ENCODE measurements around the gene RBCK1.
"Not testable (repeated sequence)": the region's sequence is repeated elsewhere in the genome, so short reads cannot be mapped to it uniquely, and the experiment has no call there.

RBCK1 gene

DNA sequence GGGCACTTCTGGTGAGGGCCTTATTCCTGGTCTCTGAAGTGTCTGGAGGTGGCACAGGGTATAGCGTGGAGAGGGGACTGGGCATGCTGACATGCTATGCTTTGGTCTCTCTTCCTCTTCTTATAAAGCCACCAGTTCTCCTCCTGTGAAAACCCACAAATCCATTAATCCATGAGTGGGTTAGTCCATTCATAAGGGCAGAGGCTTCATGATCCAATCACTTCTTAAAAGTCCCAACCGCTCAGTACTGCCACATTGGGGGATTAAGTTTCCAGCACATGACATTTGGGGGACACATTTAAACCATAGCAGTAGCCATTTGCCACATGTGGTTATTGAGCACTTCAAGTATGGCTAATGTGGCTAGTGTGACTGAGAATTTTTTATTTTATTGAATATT is 31.3 kb upstream of the RBCK1 start:
- no peak for DNase-seq

- not testable (repeated sequence) for DNase-seq
Observed at GRCh38 chr20:377578-377977, 30.5 kb upstream of the RBCK1 start.

GRCh38 chr20:378961-379336 is 29.1 kb upstream of the RBCK1 start:
- DNase-seq, result no peak

DNA sequence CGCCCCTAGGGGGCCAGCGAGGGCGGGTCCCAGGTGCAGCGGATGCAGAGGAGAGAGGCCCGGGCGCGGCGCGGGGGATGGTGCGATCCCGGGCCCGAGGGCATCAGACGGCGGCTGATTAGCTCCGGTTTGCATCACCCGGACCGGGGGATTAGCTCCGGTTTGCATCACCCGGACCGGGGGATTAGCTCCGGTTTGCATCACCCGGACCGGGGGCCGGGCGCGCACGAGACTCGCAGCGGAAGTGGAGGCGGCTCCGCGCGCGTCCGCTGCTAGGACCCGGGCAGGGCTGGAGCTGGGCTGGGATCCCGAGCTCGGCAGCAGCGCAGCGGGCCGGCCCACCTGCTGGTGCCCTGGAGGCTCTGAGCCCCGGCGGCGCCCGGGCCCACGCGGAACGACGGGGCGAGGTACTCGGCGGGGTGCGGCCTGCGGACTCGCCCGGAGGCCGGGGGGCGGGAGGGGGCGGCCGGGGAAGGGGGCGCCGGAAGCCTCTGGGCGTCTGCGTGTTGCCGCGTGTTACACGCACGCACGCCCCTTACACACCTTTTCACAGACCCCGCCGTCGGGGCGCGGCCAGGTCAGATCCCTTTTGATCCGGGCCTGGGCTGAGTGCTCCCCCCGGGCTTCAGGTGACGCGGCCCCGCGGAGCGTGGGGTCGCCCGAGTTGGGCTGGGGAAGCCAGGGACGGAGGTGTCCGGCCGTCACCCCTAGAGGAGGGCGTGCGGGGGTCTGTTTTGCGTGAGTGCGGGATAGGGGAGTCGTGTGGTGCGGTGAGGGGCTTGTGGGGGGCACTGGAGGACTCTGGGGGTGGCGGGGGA is 27.1 kb upstream of the RBCK1 start:
- DNase-seq, result peak; percentile 41

DNA sequence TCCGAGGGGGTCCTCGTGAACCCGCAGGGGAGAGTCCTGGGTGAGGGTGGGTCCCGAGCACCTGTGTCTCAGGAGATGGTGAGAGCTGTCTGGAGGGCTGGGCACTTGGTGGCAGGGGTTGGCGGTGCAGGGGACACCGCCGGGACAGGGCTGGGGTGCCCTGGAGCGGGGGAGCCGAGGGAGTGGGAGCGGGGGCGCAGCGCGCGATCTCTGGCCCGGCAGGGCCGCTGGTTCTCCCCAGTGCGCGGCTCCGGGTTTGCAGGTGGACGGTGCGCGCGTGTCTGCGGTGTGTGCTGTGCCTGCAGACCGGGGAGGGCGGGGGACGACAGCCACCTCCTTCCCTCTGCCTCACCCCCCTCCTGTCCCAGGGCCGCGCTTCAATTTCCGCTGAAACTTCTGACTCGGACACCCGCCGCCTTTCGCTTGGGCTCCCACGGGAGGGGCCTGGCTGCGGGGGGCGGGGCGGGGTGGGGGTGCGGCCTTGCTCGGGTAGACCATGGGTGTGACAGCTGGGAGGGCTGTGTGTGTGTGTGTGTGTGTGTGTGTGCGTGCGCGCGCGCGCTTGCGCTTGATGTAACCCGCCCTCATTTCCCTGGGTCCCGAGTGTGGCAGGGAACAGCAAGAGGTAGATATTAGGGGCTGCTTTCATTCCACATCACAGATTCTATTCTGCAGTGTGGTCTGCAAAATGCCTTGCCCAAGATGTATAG is 26.4 kb upstream of the RBCK1 start:
- DNase-seq, result peak; percentile 80

GRCh38 chr20:382291-383115 is 25.6 kb upstream of the RBCK1 start:
- no peak for DNase-seq

DNA sequence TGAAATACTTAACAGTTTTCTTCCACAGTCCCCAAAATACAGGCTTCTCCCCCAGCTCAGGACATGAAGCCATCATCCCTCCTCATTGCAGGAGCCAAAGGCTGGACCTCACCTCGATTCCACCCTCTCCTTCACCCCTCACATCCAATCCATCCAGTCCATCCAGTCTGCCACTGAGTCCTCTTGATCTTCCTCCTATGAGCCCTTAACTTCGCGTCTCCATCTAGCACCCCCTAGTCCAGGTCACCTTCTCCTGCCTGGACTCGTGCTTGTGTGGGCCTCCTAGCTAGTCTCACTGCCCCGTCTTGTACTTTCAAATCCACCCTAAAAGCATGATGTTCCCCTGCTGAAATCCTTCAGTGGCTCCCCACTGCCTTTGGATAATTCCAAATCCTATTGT is 24.2 kb upstream of the RBCK1 start:
- DNase-seq, result no peak

DNA sequence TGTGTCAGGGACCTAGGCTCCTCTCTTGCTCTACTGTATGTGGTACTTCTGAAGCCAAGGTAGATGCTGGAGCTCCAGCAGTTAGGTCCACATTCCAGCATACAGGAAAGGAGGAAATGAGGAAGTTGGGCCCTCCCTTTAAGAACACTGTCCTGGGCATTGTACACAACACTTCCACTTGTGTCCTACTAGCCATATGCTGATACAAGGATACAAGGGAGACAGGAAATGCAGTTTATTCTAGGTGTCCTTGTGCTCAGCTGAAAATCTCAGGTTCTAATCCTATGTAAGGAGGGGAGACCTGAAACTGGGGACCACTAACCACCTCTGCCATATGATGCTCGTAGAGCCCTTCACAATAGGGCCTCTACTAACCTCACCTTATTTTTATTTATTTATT is 23.4 kb upstream of the RBCK1 start:
- DNase-seq, result no peak

DNA sequence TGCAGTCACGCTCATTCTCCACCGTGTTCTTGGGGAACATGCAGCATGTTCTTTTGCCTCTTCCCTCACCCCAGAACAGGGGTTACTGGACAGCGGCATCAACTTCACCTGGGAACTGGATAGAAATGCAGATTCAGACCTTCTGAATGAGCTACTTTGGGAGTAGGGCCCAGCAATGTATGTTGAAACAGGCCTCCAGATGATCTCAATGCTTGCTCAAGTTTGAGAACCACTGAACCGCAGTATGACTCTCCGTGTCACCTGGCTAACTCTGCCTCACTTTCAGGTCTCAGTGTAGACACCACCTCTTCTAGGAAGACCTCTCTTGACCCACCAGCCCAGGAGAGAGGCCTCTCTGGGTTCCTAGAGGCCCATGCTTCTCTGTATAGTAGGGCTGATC is 22.7 kb upstream of the RBCK1 start:
- no peak for DNase-seq

DNA sequence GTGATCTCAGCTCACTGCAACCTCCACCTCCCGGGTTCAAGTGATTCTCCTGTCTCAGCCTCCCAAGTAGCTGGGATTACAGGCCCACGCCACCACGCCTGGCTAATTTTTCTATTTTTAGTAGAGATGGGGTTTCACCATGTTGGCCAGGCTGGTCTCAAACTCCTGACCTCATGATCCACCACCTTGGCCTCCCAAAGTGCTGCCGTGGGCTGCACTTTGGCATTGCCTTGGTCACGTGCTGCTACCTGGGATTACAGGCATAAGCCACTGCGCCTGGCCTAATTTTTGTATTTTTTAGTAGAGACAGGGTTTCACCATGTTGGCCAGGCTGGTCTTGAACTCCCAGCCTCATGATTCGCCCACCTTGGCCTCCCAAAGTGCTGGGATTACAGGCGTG is 21.5 kb upstream of the RBCK1 start:
- DNase-seq, result not testable (repeated sequence)

DNA sequence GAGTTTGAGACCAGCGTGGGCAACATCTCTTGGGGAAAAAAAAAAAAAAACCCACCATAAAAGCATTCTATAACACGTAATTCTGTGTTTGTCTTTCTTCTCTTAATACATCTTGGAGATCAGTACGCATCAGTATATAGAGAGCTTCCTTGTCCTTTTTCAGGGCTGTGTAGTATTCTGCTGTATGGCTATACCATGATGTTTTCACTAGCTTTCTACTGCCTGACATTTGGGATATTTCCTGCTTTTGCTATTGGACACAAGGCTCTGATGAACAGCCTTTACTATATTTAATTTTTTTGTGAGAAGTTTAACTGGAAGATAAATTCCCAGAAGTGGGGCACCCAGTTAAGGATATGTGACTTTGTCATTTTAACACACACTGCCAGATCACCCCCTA is 20.6 kb upstream of the RBCK1 start:
- no peak for DNase-seq

DNA sequence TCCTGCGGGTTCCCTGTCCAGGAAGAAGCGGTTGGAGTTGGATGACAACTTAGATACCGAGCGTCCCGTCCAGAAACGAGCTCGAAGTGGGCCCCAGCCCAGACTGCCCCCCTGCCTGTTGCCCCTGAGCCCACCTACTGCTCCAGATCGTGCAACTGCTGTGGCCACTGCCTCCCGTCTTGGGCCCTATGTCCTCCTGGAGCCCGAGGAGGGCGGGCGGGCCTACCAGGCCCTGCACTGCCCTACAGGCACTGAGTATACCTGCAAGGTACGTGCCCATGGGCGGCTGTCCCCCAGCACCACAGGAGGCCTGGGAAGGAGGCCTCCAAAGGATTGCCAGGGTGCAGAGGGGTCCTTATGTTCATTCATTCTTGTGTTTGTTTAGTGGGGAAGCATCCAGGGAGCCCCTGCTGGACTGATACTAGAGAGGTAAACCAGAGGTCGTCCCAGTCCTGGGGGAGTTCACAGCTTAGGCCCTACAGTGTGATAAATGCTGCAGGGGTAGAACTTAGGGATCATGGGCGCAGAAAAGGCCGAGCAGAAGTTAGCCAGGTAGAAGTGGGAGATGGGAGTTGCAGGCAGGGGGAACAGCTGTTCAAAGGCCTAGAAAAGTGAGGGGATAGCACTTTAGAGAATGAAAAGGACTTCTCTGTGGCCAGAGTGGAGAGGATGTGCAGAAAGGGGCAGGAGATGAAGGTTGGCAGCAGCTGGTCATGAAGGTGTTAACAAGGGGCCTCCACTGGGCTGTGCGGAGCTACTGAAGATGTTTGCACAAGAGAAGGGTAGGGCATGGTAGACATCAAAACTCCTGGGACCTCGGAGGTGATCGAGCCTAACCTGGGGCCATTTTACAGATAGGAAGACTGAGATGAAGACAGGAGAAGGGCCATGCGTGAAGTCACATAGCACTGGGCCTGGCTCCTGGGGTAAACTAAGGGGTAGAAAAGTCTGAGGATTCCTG is 19.8 kb upstream of the RBCK1 start:
- DNase-seq, result no peak

GRCh38 chr20:389220-389619 is 18.9 kb upstream of the RBCK1 start:
- DNase-seq, result no peak

DNA sequence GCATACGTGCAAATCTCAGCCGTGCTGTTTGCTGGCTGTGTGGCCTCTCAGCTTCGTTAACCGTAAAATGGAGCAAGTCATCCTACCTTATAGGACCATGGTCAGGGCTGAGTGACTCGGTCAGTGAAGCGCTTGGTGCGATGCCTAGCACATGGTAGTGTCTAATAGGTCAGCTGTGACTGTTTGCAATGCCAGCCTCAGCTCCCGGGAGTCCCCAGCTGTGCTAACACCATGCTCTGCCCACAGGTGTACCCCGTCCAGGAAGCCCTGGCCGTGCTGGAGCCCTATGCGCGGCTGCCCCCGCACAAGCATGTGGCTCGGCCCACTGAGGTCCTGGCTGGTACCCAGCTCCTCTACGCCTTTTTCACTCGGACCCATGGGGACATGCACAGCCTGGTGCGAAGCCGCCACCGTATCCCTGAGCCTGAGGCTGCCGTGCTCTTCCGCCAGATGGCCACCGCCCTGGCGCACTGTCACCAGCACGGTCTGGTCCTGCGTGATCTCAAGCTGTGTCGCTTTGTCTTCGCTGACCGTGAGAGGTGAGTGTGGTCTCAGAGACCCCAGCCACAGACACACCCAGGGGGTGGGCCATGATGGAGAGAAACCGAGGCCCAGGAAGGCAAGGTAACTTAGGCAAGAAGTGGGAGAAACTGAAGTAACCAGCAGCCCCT is 16.9 kb upstream of the RBCK1 start:
- no peak for DNase-seq

- DNase-seq, result not testable (repeated sequence)
Observed at GRCh38 chr20:393296-393695, 14.8 kb upstream of the RBCK1 start.

DNA sequence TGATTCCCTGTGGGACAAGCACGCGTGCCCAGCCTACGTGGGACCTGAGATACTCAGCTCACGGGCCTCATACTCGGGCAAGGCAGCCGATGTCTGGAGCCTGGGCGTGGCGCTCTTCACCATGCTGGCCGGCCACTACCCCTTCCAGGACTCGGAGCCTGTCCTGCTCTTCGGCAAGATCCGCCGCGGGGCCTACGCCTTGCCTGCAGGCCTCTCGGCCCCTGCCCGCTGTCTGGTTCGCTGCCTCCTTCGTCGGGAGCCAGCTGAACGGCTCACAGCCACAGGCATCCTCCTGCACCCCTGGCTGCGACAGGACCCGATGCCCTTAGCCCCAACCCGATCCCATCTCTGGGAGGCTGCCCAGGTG is 11.9 kb upstream of the RBCK1 start:
- DNase-seq, result no peak

DNA sequence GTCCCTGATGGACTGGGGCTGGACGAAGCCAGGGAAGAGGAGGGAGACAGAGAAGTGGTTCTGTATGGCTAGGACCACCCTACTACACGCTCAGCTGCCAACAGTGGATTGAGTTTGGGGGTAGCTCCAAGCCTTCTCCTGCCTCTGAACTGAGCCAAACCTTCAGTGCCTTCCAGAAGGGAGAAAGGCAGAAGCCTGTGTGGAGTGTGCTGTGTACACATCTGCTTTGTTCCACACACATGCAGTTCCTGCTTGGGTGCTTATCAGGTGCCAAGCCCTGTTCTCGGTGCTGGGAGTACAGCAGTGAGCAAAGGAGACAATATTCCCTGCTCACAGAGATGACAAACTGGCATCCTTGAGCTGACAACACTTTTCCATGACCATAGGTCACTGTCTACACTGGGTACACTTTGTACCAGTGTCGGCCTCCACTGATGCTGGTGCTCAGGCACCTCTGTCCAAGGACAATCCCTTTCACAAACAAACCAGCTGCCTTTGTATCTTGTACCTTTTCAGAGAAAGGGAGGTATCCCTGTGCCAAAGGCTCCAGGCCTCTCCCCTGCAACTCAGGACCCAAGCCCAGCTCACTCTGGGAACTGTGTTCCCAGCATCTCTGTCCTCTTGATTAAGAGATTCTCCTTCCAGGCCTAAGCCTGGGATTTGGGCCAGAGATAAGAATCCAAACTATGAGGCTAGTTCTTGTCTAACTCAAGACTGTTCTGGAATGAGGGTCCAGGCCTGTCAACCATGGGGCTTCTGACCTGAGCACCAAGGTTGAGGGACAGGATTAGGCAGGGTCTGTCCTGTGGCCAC is 11.3 kb upstream of the RBCK1 start:
- DNase-seq, result no peak

GRCh38 chr20:397432-398237 is 10.5 kb upstream of the RBCK1 start:
- no peak for DNase-seq

DNA sequence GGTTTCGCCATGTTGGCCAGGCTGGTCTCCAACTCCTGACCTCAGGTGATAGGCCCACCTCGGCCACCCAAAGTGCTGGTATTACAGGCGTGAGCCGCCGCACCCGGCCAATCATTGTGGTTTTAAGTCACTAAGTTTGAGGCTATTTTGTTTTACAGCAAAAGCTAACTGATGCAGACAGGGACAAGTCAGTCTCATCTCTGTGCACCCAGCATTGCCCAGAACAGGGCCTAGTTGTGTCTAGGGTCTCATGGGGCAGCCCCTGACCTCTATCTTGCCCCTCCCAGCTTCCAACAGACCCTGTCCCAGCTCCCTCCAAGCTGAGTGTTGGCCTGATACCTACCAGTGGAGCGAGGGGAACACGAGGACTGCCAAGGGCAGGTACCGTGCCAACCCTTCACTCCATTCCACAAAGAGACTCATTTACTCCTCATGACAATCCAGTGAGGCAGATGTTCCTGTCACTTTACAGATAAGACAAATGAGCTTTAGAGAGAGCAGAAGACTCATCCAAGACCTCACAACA is 8.9 kb upstream of the RBCK1 start:
- no peak for DNase-seq

DNA sequence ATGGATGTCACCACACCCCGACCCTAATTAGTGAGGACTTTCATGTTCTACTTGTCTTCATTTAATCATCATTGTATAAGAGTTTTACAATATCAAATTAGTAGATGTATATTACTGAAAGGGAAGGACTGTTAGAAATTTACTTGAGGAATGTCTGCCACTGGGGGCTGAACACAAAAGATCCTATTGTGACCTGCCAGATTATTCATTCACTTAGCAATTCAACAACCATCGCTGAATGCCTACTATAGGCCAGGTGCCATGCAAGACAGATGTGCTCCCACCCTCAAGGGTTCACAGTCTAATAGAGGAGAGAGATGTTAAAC is 8.0 kb upstream of the RBCK1 start:
- no peak for DNase-seq
